Right kidney (tissue), 9 donors: Measurements from ENCODE around the gene CRADD.
A peak's percentile ranks its signal among the peaks of the same experiment; 100 is the strongest.
"Not testable (repeated sequence)": the region's sequence is repeated elsewhere in the genome, so short reads cannot be mapped to it uniquely, and the experiment has no call there.

Experiments
- DNase-seq: peaks from one replicate; pipeline ENCODE4 v3.0.0-alpha.2; 2016
- long read RNA-seq, 8 donors: transcript quantifications; one replicate each; lab custom pipeline, GENCODE V29; 2026

The CRADD gene
- long read RNA-seq, donor 1, transcript CRADD-201 (3 exons, 1,169 nt): major isoform, 12 of 20 reads
- long read RNA-seq, donor 1, partial matches to known transcripts: 7 of 20 reads
- long read RNA-seq, donor 1, other reads (novel, unspliced or antisense): 0 of 20 reads
- long read RNA-seq, donor 2, transcript CRADD-201 (3 exons, 1,169 nt): major isoform, 6 of 7 reads
- long read RNA-seq, donor 2, partial matches to known transcripts: 0 of 7 reads
- long read RNA-seq, donor 2, other reads (novel, unspliced or antisense): 0 of 7 reads
- long read RNA-seq, donor 3, partial matches to known transcripts: 0 of 4 reads
- long read RNA-seq, donor 3, other reads (novel, unspliced or antisense): 0 of 4 reads
- long read RNA-seq, donor 4, transcript CRADD-201 (3 exons, 1,169 nt): major isoform, 10 of 10 reads
- long read RNA-seq, donor 4, partial matches to known transcripts: 0 of 10 reads
- long read RNA-seq, donor 4, other reads (novel, unspliced or antisense): 0 of 10 reads
- long read RNA-seq, donor 5, transcript CRADD-201 (3 exons, 1,169 nt): major isoform, 6 of 7 reads
- long read RNA-seq, donor 5, partial matches to known transcripts: 0 of 7 reads
- long read RNA-seq, donor 5, other reads (novel, unspliced or antisense): 0 of 7 reads
- long read RNA-seq, donor 6, transcript CRADD-201 (3 exons, 1,169 nt): major isoform, 9 of 10 reads
- long read RNA-seq, donor 6, partial matches to known transcripts: 0 of 10 reads
- long read RNA-seq, donor 6, other reads (novel, unspliced or antisense): 0 of 10 reads
- long read RNA-seq, donor 7, transcript CRADD-201 (3 exons, 1,169 nt): major isoform, 17 of 18 reads
- long read RNA-seq, donor 7, partial matches to known transcripts: 0 of 18 reads
- long read RNA-seq, donor 7, other reads (novel, unspliced or antisense): 0 of 18 reads
- long read RNA-seq, donor 8, transcript CRADD-201 (3 exons, 1,169 nt): major isoform, 14 of 19 reads
- long read RNA-seq, donor 8, partial matches to known transcripts: 5 of 19 reads
- long read RNA-seq, donor 8, other reads (novel, unspliced or antisense): 0 of 19 reads

DNA sequence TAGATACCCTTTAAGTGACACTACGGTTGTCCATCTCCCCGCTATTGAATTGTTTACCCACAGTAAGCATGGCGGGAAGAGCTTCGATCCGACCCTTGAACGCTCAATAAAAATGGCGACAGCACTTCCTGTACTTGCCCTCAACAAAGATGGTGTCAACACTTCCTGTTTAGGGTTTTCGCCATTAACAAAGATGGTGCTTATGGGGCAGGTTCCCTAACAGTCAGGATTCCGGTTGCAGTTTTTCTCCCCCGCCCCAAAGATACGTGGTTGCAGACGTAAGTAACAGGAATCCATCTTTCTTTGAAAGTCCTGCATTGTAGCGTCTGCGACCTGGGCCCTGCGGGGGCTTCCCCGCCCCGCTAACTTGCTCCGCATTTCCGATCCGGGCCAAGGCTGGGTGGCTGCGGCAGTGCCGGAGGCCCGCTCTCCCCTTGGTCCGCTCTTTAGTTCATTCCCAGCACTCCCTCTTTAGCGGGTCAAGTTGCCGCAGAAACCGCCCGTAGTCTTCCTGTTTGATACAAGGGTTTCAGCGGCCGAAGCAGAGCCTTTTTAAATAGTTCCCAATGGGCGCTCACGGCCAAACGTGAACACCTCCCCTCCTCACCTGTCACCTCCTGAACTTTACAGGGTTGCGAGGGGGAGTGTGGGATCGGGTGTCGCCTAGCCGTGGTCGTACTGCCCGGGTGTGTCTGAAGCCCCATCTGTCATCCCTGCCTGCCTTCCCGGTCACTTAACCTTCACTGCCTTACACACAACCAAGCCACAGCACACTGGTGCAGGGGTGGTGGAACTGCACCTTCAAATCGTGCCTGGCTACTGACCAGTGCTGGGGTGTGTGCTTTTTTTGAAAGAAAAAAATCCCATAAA is at the start of gene CRADD:
Gene CRADD, plus strand, starts transcription at position 181 of the 870 bp plus-strand sequence.
- DNase-seq: peak; percentile 95

DNA sequence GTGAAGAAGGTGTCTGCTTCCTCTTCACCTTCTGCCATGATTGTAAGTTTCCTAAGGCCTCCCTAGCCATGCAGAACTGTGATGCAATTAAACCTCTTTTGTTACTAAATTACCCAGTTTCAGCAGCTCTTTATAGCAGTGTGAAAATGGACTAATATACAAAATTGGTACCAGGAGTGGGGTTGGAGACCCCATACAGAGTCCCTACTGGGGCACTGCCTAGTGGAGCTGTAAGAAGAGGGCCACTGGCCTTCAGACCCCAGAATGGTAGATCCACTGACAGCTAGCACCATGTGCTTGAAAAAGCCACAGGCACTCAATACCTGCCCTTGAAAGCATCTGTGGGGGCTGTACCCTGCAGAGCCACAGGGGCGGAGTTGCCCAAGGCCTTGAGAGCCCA is 44.8 kb upstream of the CRADD start:
- DNase-seq: no peak

- DNase-seq: no peak
Measured at GRCh38 chr12:93634416-93634815, 42.8 kb upstream of the CRADD start.

DNA sequence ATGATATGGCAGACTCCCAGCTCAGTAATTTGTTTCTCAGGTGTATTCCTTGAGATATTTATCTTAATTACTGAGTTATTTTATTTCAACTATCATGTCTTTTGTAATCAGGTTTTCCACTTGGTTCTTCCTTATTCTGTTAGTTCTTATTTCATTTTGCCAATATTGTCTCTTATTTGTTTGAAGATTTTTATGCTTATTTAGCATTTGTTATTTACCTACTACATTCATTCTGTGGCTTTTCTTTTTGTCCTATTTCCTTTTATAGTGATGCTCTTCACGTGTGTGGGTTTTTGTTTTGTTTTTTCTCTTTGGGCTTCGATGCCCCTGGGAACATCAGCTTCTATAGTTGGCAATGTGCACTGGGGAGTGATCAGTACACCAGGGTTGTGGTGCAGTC is 40.5 kb upstream of the CRADD start:
- no peak for DNase-seq

DNA sequence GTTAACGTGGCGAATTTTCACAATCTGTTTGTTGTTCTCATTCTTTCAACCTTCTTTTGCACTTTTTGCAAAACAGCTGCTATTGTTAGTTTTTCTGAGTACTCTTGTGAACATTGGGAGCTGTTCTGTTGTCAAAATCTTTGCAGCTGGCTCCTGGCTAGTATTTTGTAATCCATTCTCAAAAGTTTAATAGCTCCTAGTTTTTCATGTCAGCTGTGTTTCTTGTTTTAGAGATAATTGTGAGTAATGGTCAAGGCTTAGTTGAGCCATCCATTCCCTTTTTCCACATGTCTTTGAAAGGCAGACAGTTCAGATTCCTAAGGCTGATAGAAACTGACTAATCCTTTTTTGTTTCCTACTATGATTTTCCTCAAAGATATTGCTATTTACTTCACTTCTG is 39.1 kb upstream of the CRADD start:
- DNase-seq: no peak

DNA sequence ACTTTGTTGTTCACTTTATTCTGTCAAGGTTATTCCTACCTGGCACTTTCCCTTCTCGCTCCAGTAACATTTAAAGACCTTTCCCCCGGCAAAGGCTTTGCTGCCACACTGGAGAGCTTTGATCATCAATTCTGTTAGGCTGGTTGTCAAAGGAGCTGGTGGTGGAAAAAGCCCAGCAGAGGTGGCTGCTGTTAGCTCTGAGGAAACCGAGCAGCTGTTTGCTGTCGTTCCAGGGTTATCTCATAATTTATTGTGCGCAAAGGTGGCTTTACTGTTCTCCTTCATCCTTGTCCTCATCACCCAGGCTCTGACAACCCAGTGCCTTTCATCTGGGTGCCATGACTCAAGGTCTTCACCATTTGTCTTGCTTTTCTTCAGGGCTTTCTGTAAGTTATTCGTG is 38.2 kb upstream of the CRADD start:
- DNase-seq: peak; percentile 9

DNA sequence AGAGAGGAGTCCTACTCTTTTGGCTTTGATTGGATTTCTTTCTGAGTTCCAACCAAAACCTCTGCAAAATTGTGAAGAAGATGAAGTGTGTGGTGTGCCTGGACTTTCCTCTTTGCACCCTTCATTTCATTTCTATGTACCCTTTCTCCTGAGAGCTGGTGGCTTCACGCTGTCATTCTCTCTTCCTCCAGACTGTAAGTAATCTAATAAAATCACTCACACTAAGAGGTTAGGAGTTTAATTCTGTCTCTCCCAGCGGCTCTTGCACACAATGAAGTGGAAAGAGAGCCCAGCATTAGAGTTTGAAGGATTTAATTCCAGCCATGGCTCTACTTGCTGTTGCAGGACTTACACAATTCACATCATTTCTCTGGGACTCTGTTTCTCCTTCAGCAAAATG is 37.8 kb upstream of the CRADD start:
- DNase-seq: no peak

DNA sequence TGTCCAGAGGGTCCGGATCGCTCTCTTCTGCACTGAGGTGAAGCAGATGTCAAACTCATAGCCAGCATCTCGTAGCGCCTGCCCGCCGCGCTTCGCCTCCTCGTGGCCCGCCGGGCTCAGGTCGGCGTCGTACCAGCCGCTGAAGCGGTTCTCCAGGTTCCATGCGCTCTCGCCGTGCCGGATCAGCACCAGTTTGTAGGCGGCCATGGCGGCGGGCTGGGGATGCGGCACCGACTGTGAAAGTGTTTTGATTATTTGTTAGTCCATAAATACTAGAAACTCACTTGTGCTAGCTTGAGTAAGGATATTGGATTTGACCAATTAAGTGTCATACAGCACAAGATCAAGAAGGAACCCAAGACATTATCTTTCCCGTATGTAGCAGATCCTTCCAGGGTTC is 35.8 kb upstream of the CRADD start:
- DNase-seq: not testable (repeated sequence)

DNA sequence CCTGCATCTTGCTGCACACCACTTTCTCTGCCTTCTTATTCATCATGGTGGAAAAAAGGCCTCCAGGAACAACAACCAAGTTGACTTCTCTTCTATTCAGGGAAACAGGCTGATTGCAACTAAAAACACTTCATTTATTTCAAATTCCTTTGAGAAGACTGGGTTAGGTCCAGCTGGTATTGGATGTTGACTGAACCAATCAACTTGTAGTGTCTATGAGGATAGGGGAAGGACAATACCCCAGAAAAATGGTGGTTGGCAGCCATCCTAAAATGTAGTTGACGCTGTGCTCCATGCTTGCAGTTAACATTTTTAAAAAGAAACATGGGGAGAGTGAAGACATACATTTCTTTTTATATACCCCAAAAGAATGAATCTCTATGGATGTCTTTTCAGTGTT is 34.4 kb upstream of the CRADD start:
- DNase-seq: no peak

GRCh38 chr12:93645702-93646101 is 31.5 kb upstream of the CRADD start:
- DNase-seq: no peak

- no peak for DNase-seq
Measured at GRCh38 chr12:93650626-93651025, 26.5 kb upstream of the CRADD start.

GRCh38 chr12:93653079-93653478 is 24.1 kb upstream of the CRADD start:
- no peak for DNase-seq

DNA sequence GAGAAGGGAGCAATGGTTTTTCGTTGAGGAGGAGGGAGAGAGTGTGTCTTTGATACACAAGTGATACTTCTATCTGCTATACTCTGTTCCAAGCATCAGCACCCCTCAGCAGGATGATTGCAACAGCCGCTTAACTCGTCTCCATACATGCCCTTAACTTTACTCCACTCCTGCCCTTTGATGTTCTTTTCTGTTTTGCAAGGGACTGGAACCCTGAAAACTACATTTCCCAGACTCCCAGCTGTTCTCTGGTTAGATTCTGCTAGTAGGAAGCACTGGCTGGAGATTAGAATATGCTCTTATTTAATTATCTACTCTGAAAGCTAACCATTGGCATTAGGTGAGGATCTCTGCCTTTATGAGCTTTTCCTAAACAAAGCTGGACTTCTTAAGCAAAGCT is 23.5 kb upstream of the CRADD start:
- no peak for DNase-seq

GRCh38 chr12:93654421-93654820 is 22.8 kb upstream of the CRADD start:
- DNase-seq: no peak

- no peak for DNase-seq
Measured at GRCh38 chr12:93657071-93657470, 20.1 kb upstream of the CRADD start.

DNA sequence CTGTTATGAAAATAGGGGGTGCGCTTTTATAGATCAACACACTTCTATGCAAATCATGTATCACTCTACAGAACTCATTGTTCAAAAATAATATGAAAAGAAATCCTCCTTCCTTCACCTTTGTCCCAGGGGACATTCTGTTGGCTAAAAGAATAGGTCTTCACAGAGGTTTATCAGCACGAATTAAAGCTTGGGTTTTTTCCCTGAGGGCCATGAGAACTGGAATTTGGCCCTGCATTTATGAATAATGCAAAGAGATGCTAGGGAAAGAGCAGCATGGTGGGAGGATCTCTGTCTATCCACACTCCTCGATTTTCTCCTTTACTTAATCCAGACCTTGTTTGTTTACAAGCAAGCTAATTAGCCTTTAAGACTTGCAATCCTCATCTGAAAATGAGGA is 16.2 kb upstream of the CRADD start:
- no peak for DNase-seq

GRCh38 chr12:93663006-93663728 is 14.0 kb upstream of the CRADD start:
- DNase-seq: no peak

GRCh38 chr12:93663729-93664084 is 13.5 kb upstream of the CRADD start:
- DNase-seq: no peak

- no peak for DNase-seq
Measured at GRCh38 chr12:93664573-93665138, 12.5 kb upstream of the CRADD start.

DNA sequence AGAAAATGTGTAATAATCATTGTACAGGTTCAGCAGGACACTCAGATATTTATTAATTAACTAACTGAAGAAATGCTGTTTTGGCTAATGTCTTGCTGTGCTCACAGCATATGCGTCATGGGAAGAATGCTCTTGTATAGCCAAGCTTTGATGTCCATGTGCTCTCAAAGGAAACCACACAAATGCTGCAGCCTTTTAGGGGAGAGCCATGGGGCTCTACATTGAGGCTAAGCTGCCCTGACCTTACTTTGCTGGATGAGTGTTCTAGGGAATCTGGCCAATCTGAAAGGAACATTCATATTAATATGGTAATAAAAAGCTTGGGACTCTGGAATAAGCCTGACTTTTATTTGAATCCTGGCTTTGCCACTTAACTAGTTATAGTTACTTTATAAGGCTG is 9.5 kb upstream of the CRADD start:
- DNase-seq: no peak

GRCh38 chr12:93668919-93669418 is 8.2 kb upstream of the CRADD start:
- DNase-seq: no peak
